Neutrophil (primary cell): ENCODE results near the gene MEX3A.

Experiments used
- H3K27ac ChIP-seq: fragments of 200-600 bp; sonication (generic); 2 replicates; pipeline ENCODE4 v1.5.1; 2016; ENCODE audit warnings: mild to moderate bottlenecking, moderate library complexity
- H3K27me3 ChIP-seq: fragments of 200-600 bp; sonication (generic); 2 replicates; pipeline ENCODE4 v1.6.0; 2016; ENCODE audit warnings: mild to moderate bottlenecking
- H3K36me3 ChIP-seq: fragments of 200-600 bp; sonication (generic); 2 replicates; pipeline ENCODE4 v1.5.1; 2017
- H3K4me1 ChIP-seq, 2 experiments: fragments of 200-600 bp in 1 of 2; sonication (generic) in 1 of 2; 1 replicate in 1 of 2; 2 replicates in 1 of 2; pipeline versions ENCODE4 v1.5.1 to v1.6.1; 2013 to 2016; ENCODE audit warnings: low read depth in 1 of 2, low read length in 1 of 2, mild to moderate bottlenecking in 1 of 2, moderate library complexity in 1 of 2; ENCODE audit not compliant: control insufficient read depth in 1 of 2, insufficient read depth in 1 of 2
- H3K4me3 ChIP-seq, 2 experiments: fragments of 200-600 bp in 1 of 2; sonication (generic) in 1 of 2; 1 replicate in 1 of 2; 2 replicates in 1 of 2; pipeline ENCODE4 v1.5.1; 2013 to 2016; ENCODE audit warnings: low read depth in 1 of 2, low read length in 1 of 2, mild to moderate bottlenecking in 1 of 2, moderate library complexity in 1 of 2
- H3K9me3 ChIP-seq: fragments of 200-600 bp; sonication (generic); 2 replicates; pipeline ENCODE4 v1.5.1; 2016
- CTCF ChIP-seq: fragments of 200-600 bp; sonication (generic); IDR thresholded peaks from 2 replicates; pipeline ENCODE4 v1.5.1; 2016; ENCODE audit warnings: antibody characterized with exemption

The MEX3A gene

DNA sequence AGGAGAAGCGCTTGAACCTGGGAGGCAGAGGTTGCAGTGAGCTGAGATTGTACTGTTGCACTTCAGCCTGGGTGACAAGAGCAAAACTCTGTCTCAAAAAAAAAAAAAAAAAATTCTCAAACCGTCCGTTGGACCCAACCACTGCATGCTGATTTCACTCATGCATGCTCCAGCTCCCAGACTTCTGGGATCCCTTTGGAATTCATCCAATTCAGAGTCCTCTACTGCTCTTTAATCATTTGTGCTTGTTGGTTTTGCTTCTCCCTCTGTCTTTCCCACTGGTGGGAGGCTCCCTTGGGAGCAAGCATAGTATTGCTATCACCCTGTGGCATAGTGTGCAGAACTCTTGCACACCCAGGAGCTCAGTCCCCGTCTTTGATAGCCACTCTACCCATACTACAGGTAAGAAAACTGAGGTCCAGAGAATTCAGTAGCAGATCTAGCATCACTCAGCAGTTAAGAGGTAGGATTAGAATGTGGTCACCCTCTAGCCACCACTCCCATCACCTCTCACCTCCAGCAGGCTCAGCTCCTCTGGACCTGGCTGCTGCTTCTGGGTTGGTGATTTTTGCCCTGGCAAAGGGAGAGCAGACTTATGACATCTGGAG lies 29.2 kb upstream of the MEX3A start:
- no peaks in the 10 kb centered on the region for H3K36me3 ChIP-seq
- no peak for TF ChIP-seq CTCF
- no peak overlapping the region for H3K27ac ChIP-seq

DNA sequence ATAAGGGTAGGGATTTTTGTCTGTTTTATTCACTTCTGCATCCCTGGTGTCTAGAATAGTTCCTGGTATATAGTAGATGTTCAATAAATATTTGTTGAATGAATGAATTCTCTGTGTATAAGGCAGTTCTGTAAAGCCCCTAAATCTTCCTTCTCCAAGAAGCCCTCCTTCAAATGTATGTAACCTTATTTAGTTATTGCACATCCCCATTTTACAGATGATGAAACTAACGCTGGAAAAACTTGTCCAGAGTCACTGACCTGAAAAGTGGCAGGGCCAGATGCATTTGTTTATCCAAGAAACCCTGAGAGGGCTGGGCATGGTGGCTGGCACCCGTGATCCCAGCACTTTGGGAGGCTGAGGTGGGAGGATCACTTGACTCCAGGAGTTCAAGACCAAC lies 28.0 kb upstream of the MEX3A start:
- Histone ChIP-seq H3K4me3 (no peak overlapping the region), H3K9me3 (no peaks in the 10 kb centered on the region), H3K4me1 (peaks cover 12 to 17% of the 10 kb centered on the region in 2 experiments), H3K27ac (no peak overlapping the region), H3K36me3 (no peaks in the 10 kb centered on the region), H3K27me3 (peaks cover 97% of the 10 kb centered on the region)
- no peak for TF ChIP-seq CTCF

More for the DNA sequence above, 29.2 kb upstream of the MEX3A start:
- peaks cover 97% of the 10 kb centered on the region for H3K27me3 ChIP-seq
- H3K4me1 ChIP-seq, result peaks cover 15 to 21% of the 10 kb centered on the region in 2 experiments
- H3K4me3 ChIP-seq, result no peak overlapping the region
- no peaks in the 10 kb centered on the region for H3K9me3 ChIP-seq

DNA sequence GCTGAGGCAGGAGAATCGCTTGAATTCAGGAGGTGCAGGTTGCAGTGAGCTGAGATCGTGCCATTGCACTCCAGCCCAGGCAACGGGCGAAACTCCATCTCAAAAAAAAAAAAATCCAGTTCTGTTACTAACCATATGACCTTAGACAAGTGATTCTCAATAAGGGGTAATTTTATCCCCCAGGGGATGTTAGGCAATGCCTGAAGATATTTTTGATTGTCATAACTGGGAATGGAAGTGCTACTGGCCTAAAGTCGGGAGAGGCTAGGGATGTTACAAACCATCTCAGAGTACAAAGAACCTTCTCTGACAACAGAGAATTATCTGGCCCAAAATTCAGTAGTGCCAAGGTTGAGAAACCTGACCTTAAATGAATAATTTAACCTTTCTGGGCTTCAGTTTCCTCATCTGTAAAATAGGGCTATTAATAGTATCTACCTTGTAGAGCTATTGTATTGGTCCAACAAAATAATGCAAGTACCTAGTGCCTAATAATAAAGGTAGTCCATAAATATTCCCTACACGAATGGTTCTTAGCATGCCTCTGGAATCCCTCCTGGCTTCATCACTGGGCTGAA lies 26.5 kb upstream of the MEX3A start:
- TF ChIP-seq CTCF, result no peak
- Histone ChIP-seq H3K9me3 (no peaks in the 10 kb centered on the region), H3K4me1 (peaks cover 5 to 7% of the 10 kb centered on the region in 2 experiments), H3K4me3 (no peak overlapping the region), H3K27me3 (peaks cover 97% of the 10 kb centered on the region), H3K36me3 (no peaks in the 10 kb centered on the region), H3K27ac (no peak overlapping the region)

GRCh38 chr1:156108057-156108456 lies 25.8 kb upstream of the MEX3A start:
- Histone ChIP-seq H3K4me1 (peaks cover 5 to 7% of the 10 kb centered on the region in 2 experiments), H3K27me3 (peaks cover 96% of the 10 kb centered on the region), H3K36me3 (no peaks in the 10 kb centered on the region)

GRCh38 chr1:156106624-156107488 lies 24.6 kb upstream of the MEX3A start:
- Histone ChIP-seq H3K36me3 (no peaks in the 10 kb centered on the region), H3K27me3 (peaks cover 84% of the 10 kb centered on the region), H3K9me3 (no peaks in the 10 kb centered on the region), H3K27ac (no peak overlapping the region), H3K4me1 (peaks cover 7 to 8% of the 10 kb centered on the region in 2 experiments), H3K4me3 (peak overlapping the region in 1 of 2 experiments; percentile 55)
- no peak for TF ChIP-seq CTCF

More at GRCh38 chr1:156108057-156108456, 25.8 kb upstream of the MEX3A start:
- no peak for TF ChIP-seq CTCF
- H3K9me3 ChIP-seq, result no peaks in the 10 kb centered on the region
- H3K4me3 ChIP-seq, result no peak overlapping the region
- H3K27ac ChIP-seq, result no peak overlapping the region
